GM18951 (cell line): ENCODE data around the gene LAMA4.
"Not testable (repeated sequence)": the region's sequence is repeated elsewhere in the genome, so short reads cannot be mapped to it uniquely, and the experiment has no call there.

ENCODE experiments used
- POLR2A ChIP-seq: IDR thresholded peaks from 4 replicates; pipeline ENCODE4 v1.6.1; 2011; ENCODE audit warnings: mild to moderate bottlenecking; ENCODE audit not compliant: insufficient read length, insufficient read depth; ENCODE audit errors: extremely low read depth
- in situ Hi-C: fragments of 300-500 bp; cut with MboI; formaldehyde crosslinking; loops from one replicate; pipeline ENCODE4 v1.12.0; 2022; ENCODE audit warnings: low sequenced_read_pairs, mixed read lengths, inconsistent platforms; ENCODE audit not compliant: unreplicated experiment

Gene LAMA4

DNA sequence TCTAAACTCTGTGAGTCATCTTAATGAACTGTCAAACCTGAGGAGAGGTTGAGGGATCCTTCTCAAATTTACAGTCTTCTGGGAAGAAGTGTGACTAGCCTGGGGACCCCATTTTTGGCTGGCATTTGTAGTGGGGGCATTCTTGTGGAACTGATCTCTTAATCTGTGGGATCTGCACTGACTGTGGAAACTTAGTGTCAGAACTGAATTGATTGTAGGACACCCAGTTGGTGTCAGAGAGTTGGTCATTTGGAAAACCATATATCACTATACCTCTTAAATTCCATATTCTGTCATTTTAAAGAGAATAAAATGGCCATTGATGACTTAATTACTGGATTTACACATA lies 48.3 kb downstream of the LAMA4 start:
- in situ Hi-C loops, result no loop called here
- TF ChIP-seq POLR2A, result no peak

DNA sequence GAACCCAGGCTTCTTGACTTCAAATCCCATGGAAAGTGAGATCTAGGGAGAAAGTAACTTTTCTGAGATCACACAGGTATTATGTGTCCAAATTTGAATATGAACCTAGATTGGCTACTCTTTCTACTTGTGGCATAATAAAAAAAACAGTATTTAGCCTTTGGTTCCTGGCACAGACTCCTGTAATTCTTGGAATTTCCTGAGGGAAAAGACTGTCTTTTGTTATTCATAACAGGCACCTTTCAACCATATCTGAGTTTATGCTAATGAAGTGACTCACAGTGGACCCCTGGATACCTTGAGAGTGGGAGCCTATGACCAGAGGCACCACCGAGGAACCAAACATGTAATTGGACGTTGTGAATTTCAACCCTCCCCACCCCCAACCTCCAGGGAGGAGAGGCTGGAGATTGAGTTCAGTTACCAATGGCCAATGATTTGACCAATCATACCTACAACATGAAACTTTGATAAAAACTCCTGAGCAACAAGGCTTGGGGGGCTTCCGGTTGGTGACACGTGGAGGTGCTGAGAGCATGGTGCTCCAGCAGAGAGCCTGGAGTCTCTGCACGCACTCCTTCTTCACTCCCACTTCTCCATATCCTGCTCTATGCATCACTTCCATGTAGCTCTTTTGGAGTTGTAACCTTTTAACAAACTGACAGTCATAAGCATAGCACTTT lies 48.8 kb downstream of the LAMA4 start:
- in situ Hi-C loops, result no loop called here
- TF ChIP-seq POLR2A, result no peak

DNA sequence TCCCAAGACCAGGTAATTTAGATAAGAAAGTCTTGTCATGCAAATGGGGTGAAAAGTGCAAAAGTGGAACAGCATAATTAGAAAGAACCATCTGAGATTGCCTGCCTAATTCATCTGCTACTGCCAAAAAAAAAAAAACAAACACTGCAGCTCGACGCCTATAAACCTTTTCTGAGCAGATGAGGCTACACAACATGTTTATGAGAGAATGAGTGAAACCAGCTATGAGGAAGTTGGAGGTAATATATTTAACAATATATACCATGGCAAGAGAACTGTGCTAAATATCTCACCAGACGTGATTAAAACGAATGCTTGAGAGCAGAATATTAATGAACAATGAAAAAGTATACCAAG lies 50.0 kb downstream of the LAMA4 start:
- in situ Hi-C loops, result no loop called here
- TF ChIP-seq POLR2A, result no peak

DNA sequence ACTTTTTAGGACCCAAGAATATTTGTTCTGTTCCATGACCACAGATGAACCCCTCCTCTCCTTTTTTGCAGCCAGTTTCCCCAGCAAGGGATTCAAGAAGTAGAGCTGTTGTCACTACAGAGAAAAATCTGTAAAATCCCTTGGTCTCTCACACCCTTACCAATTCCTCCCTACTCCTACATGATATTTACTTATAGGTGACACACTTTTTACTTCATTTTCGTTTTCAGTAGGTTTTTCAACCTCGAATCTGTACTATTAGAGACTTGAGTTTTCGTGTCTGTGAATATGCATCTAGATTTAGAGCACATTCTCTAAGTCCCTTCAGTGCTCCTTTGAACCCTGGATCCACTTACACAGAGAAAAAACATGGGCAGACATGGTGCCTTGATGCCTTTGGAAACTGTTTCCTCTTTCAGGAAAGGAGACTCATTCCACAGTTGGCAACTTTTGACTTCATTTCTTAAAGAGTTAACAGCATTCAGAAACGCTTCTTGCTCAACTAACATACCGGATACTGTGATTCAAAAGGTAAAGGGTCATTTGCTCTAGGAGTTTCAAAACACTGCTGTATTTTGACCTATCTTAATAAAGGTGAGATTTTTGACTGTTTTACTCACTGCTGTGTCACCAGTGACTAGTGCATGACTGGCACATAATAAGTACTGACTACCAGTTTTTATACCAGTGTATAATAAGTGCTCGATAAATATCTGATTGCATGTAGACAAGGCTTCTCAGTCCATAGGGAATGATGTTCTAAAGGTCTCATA lies 50.6 kb downstream of the LAMA4 start:
- TF ChIP-seq POLR2A, result no peak
- in situ Hi-C loops, result no loop called here

- no peak for TF ChIP-seq POLR2A
- in situ Hi-C loops, result no loop called here
These were observed 51.6 kb downstream of the LAMA4 start for GRCh38 chr6:112202639-112203341.

DNA sequence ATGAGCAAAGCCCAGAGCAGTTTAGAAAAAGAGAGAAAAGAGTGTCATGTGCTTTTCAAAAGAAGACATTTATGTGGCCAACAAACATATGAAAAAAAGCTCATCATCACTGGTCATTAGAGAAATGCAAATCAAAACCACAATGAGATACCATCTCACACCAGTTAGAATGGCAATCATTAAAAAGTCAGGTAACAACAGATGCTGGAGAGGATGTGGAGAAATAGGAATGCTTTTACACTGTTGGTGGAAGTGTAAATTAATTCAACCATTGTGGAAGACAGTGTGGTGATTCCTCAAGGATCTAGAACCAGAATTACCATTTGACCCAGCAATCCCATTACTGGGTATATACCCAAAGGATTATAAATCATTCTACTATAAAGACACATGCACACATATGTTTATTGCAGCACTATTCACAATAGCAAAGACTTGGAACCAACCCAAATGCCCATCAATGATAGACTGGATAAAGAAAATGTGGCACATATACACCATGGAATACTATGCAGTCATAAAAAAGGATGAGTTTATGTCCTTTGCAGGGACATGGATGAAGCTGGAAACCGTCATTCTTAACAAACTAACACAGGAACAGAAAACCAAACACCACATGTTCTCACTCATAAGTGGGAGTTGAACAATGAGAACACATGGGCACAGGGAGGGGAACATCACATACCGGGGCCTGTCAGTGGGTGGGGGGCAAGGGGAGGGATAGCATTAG lies 54.0 kb downstream of the LAMA4 start:
- in situ Hi-C loops, result not testable (repeated sequence)

GRCh38 chr6:112199001-112199403 lies 55.4 kb downstream of the LAMA4 start:
- in situ Hi-C loops, result no loop called here
- no peak for TF ChIP-seq POLR2A

- in situ Hi-C loops, result no loop called here
- TF ChIP-seq POLR2A, result no peak
These were observed 55.8 kb downstream of the LAMA4 start for GRCh38 chr6:112198582-112198981.

DNA sequence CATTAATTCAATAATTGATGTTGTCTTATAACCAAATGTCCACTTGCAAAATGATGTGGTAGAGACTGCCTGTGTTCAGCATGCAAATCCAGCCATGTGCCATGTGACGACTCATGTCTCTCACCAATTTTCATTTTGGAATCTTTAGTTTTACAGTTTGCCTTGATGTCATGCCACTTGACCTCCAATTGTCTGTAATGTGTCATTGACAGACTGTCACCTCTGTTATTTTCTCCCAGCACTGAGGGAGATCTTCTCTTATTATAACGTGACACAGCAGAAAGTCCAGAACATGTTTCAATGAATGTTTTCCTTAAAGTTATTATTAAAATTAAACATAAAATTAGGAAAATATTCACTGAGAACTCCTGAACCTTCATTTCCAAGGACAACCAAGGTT lies 56.7 kb downstream of the LAMA4 start:
- TF ChIP-seq POLR2A, result no peak
- in situ Hi-C loops, result no loop called here

DNA sequence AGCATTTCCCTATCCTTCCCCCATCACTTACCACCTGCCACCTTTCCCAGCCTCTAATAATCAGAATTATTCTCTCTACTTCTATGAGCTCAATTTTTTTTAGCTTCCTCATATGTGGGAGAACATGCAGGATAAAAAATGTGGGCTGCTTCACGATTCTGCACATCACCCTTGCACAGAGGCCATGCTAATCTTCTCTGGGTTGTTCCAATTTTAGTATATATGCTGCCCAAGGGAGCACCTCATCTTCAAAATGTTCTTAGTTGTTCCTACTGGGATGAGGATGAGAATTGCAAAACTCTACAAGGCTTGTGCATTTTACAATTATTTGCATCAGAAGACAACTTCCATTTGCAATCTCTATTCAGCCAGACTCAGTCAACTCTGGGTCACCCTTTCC lies 58.1 kb downstream of the LAMA4 start:
- TF ChIP-seq POLR2A, result no peak
- in situ Hi-C loops, result no loop called here

DNA sequence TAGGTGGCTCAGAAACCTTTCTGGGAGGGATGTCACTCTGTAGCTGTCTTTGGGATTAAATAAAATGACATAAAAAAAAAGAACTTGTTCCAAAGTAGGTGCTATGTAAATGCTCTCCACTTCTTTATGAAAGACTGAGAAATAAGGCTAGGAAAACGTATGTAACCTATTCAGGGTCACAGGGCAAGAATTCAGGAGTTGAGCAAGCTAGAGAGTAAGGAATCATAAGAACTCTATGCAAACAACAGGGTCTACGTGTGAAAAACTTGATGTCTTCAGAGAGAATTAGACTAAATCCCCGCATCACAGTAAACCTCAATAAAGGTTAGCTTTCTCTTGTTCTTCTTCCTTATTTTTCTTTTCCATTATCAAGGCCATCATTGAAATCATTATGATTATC lies 59.2 kb downstream of the LAMA4 start:
- in situ Hi-C loops, result no loop called here
- TF ChIP-seq POLR2A, result no peak

GRCh38 chr6:112194511-112194910 lies 59.9 kb downstream of the LAMA4 start:
- no peak for TF ChIP-seq POLR2A
- in situ Hi-C loops, result no loop called here

- TF ChIP-seq POLR2A, result no peak
These were observed 60.8 kb downstream of the LAMA4 start for GRCh38 chr6:112193535-112194051.

More at GRCh38 chr6:112193535-112194051, 60.8 kb downstream of the LAMA4 start:
- in situ Hi-C loops, result no loop called here
